NCI-H146 treated with DMSO at 0.1 percent for 48 hours (cell line): ENCODE data around the gene CHPT1.

Experiments
- DNase-seq: peaks from one replicate; lab custom pipeline; 2025; ENCODE audit not compliant: unreplicated experiment; lab: John Stamatoyannopoulos, UW

The CHPT1 gene

DNA sequence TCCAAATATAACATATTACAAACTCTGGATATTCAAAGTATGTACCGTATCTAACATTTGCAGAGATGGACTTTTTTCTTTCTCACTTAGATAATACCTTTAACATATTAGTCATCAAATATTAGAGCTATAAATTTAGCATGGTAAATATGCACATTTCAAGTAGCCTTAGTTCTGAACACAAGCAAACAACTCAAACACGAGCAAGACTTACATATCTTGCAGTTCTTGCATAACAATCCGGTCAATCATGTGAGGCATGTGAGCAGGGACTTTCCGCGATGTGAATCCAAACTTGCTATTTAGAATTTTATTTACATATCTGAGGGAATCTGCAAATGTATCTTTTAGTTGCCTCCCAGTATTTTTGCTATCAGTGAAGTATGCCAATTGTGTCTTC lies 63.9 kb downstream of the CHPT1 start:
- no peak for DNase-seq

DNA sequence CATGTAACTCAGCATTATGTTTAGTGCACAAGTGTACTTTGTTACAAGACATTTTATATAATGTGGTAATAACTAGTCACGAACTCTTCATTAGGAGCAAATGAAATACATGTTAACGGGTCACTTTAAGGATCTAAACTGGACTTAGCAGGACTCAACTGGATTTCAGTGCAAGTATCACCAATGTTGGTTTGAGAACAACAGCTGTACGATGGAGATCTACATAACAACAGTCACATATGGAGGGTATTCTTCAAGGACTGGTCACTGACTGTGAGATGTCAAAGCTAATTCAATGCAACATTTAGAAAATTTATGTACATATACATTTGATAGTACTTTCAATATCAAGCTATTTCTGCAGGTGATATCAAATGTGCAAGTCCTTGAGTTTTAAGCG lies 64.3 kb downstream of the CHPT1 start:
- no peak for DNase-seq

DNA sequence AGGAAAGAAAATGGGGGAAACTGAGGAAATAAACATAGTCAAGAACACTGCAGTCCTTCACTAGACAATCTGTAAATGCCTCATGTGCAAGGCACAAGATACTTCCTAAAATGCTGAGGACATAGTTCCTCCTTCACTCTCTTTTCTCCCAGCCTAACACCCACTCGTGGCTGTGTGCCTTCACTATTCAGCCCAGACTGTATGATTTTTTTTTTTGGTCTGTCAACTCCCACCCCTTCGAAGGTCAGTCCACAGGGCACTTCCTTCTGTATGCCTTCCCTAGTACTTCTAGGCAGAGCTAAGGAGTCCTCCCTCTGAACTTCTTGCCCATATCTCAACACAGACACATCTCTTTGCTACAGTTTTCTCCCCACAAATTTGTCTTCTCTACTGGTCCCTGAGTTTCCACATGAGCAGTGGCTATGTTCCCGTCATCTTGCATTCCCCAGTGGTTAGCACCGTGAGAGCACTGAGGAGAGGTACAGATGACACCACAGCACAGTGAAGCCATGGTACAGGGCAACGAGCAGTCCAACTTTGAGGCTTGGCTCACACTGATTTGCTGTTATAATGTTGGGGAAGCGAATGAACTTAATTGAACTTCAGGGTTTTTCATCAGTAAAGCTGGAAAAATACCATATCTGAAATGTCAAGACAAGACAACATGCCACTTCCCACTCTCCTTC lies 65.9 kb downstream of the CHPT1 start:
- no peak for DNase-seq

DNA sequence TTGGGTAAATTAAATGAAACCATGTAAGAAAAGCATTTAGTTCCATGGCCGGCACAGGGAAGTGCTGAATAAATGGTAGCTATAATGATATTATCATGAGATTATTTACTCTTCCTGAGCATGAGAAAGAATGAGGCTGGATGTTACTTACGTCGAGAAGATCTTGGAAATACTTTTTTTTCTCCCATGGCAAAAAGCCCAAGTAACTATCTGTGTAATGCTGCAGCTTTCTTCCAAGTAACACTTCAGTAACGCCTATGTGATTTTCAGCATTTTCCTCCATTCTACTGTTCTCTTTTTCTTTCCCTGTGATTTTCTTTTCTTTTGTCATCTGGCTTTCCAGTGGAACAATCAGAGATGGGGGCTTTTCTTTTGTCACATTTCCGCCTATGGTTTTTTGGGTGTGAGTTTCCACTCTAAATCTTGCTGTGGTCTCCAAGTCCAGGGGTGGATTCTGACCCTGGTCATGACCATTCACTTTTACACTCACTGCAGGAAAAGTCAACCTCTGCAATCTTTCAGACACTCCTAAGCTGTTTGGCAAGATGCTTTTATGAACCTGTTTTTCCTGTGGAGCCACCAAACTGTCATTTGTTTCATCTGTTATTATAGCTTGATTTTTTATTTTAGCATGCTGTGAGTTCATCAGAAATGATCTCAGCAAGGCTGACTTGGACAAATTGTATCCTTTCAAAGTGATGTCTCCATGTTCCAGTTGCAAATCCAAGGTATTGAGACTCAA lies 66.8 kb downstream of the CHPT1 start:
- no peak for DNase-seq

DNA sequence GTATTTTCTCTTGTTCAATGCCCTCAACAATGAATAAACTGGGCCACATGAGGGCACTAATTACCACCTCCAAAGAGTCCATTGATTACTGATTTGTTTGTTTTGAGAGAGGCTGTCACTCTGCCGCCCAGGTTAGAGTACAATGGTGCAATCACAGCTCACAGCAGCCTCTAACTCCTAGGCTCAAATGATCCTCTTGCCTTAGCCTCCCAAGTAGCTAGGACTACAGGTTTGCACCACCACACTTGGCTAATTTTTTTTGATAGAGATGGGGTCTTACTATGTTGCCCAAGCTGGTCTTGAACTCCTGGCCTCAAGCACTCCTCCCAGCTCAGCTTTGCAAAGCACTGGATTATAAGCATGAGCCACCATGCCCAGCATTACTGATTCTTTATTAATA lies 70.1 kb downstream of the CHPT1 start:
- no peak for DNase-seq

DNA sequence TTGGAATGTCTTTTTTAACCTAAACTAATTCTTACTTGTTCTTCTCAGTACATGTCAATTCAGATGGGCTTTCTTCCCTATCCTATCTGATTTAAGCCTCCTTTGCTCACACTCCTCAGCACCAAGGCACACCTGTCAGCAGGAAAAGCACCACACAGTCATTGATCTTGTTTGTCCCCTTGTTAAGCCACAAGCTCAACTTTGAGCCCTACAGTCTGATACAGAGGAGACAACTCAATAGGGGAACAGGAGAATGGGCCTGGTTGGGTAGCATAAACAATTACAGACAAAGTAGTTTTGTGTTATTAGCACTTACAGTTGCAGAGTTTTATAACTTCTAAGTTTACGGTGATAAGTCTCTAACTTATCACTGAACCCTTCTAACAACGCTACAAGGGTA lies 71.3 kb downstream of the CHPT1 start:
- DNase-seq: no peak

DNA sequence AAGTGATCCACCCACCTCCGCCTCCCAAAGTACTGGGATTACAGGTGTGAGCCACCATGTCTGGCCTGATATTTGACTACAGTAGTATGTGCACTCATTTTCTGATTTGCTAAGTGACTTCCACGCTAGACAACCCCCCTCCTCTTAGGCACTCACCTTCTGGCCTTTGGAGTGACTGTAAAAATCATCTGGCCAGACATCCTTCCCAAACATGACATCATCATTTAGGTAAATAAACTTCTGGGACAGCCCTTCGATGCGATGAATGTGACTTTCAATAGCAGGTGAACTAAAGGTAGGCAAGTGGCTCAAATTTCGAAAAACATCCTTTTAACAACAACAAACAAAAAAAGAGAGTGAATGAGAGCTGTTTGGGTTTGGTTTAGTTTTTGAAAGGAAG lies 72.4 kb downstream of the CHPT1 start:
- no peak for DNase-seq

DNA sequence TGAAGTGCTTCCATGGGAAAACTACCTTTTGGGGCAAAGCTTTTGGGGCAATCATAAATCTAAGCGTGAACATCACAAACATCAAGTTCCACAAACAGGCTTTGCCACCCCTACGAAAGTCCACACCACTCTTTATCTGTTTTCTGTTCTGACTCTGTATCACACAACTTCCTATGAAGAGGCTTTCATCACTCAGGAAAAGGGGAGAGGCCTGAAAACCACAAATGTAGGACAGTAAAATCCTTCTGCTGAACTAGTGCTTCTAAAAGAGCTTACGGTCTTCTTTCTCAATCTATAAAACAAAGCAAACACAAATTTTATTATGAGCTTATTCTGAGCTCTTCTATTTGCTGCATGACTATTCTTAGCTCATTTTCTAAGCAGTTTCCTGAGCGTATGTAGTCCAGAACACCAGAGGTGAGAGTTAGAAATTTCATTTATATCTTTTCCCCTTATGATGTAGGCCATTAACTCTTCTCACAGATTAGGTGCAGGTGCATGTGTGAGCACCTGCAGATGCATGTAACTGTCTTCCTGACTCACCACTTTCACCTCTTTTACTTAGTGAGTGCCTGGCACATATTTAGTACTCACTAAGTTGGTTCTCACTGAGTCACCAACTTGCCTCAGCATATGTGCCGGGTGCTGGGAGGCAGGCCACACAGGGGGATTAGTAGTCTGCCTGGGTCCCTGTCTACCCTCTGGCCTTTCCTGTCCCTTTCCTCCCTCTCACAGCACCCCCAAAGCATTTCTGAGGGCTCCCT lies 74.8 kb downstream of the CHPT1 start:
- no peak for DNase-seq

DNA sequence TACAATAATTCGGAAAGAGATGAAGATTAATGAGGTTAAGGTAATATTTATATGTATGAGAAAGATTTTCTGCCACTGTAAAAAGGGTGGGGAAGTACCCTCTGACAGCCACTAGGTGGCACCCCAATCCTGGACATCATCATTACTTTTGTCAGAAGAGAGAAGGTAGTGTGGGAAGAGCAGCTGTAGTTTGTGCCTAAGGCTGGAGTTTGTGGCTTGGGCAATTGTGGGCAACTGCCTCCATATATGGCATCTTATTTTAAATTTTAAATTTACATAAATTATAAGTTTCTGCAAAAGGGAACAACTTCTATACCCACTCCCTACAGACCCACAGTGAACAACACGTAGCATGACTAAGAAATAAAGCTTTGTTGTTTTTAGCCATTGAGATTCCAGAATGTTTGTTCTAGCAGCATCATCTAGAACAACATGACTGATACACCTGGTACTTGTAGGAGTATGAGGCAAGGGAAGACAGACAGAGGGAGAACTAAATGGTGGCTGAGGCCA lies 76.3 kb downstream of the CHPT1 start:
- DNase-seq: peak; percentile 62

DNA sequence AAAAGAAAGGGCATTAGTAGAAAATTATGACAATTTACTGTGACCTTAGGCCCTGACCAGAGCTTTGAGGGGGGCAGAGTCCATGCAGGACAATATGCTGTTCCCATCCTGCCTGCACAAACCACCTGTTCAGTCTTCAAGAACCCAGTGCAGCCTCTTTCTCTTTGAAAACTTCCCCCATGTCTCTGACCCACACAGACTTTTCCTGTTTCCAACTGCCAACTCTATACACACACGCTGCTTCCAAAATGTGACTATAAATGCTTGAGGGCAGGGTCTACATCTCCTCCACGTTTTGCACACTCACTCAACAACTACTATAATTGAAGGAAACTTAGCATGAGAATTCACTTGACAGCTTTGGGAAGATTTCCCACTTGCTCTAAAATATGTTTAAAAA lies 78.4 kb downstream of the CHPT1 start:
- DNase-seq: no peak

DNA sequence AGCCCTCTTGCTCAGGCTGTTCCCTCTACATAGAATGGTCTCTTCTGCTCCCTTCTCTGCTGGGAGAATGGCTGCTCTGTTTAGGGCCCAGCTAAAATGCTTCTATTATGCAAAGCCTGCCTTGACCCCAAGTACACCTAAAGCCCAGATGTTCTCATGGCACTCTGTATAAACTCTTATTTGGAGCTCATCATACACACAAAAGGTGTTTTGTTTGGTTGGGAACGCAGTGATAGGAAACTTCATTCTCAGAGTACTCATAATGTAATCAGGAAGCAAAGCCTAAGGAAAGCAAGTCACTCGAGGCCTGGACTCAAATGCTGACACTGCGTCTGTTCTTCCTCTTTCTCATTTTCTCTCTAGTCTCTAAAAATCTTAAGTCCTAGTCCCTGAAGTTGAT lies 80.0 kb downstream of the CHPT1 start:
- no peak for DNase-seq

DNA sequence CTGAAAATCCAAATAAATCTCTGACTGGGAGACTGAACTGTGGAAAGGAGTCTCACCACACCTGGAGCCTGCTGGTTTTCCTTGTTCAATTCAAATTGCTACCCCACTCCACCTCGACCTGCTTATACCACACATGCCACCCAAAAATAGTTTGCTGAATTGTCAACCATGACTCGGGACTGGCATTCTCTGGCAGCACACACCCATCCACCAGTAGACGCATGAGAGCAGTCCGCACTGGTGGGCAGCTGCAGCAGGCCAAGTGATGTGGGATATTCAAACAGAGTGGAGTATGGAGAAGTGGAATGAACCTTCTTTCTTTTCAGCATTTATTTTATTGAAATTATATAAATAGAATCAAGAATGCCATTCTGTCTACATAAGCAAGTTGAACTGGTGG lies 80.5 kb downstream of the CHPT1 start:
- no peak for DNase-seq
